CD4-positive, alpha-beta T cell treated with Interleukin-17A for 4 hours (primary cell): ENCODE data around the gene CLEC18C.
"Not testable (repeated sequence)": the region's sequence is repeated elsewhere in the genome, so short reads cannot be mapped to it uniquely, and the experiment has no call there.

Source experiments
- DNase-seq: peaks from one replicate; pipeline ENCODE4 v3.0.0-alpha.2; 2020; ENCODE audit warnings: mixed read lengths

The CLEC18C gene

GRCh38 chr16:70159355-70160348, 13.9 kb upstream of the CLEC18C start:
- DNase-seq: no peak

GRCh38 chr16:70160388-70160787, 13.2 kb upstream of the CLEC18C start:
- DNase-seq: peak; percentile 1

- DNase-seq: no peak
Observed at GRCh38 chr16:70160821-70161220, 12.8 kb upstream of the CLEC18C start.

- peak; percentile 2 for DNase-seq
Observed at GRCh38 chr16:70161350-70161749, 12.2 kb upstream of the CLEC18C start.

- no peak for DNase-seq
Observed at GRCh38 chr16:70162041-70162451, 11.5 kb upstream of the CLEC18C start.

GRCh38 chr16:70163596-70163995, 10.0 kb upstream of the CLEC18C start:
- DNase-seq: no peak

GRCh38 chr16:70166688-70167087, 6.9 kb upstream of the CLEC18C start:
- DNase-seq: not testable (repeated sequence)

- not testable (repeated sequence) for DNase-seq
Observed at GRCh38 chr16:70173916-70174315, 329 bp downstream of the CLEC18C start.

- not testable (repeated sequence) for DNase-seq
Observed at GRCh38 chr16:70174387-70174932, 873 bp downstream of the CLEC18C start.

GRCh38 chr16:70187858-70188607, 14.4 kb downstream of the CLEC18C start:
- not testable (repeated sequence) for DNase-seq

GRCh38 chr16:70188608-70188915, 15.0 kb downstream of the CLEC18C start:
- not testable (repeated sequence) for DNase-seq

GRCh38 chr16:70190574-70190973, 17.0 kb downstream of the CLEC18C start:
- not testable (repeated sequence) for DNase-seq

- DNase-seq: not testable (repeated sequence)
Observed at GRCh38 chr16:70196683-70197300, 23.2 kb downstream of the CLEC18C start.

GRCh38 chr16:70197611-70198010, 24.0 kb downstream of the CLEC18C start:
- DNase-seq: not testable (repeated sequence)

- DNase-seq: not testable (repeated sequence)
Observed at GRCh38 chr16:70198230-70198629, 24.6 kb downstream of the CLEC18C start.

- not testable (repeated sequence) for DNase-seq
Observed at GRCh38 chr16:70198666-70199065, 25.1 kb downstream of the CLEC18C start.

GRCh38 chr16:70199170-70199569, 25.6 kb downstream of the CLEC18C start:
- not testable (repeated sequence) for DNase-seq

- not testable (repeated sequence) for DNase-seq
Observed at GRCh38 chr16:70200063-70200462, 26.5 kb downstream of the CLEC18C start.

- DNase-seq: not testable (repeated sequence)
Observed at GRCh38 chr16:70203508-70203907, 29.9 kb downstream of the CLEC18C start.

- DNase-seq: not testable (repeated sequence)
Observed at GRCh38 chr16:70204010-70204409, 30.4 kb downstream of the CLEC18C start.

GRCh38 chr16:70204668-70205405, 31.2 kb downstream of the CLEC18C start:
- not testable (repeated sequence) for DNase-seq

GRCh38 chr16:70206382-70206781, 32.8 kb downstream of the CLEC18C start:
- not testable (repeated sequence) for DNase-seq
